ENCODE results near the gene BNIP3. TPM values are rescaled to one million over a fixed set of nuclear protein-coding genes. Genes with fewer than 3 reads are reported as not detected.

The BNIP3 gene
- total RNA-seq, 2 experiments from 2014 or later: 60.2 to 62.3 TPM

DNA sequence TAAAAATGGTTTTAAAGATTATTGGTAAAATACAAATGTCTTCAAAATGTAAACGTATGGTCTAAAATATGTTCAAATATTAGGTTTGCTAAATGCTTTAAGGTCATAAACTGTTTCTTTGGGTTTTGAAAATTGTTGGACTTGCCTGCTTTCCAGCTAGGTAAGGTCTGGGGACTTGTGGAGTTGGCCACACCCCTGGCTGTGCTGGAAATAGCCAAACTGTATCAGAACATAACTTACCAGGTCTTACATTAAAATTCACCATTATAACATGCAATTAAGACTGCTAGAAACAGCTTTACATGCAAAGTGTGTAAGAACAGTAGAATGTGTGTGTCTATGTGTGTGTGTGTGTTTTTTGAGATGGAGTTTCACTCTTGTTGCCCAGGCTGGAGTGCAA lies 29.7 kb upstream of the BNIP3 start:
- Mint-ChIP-seq H3K36me3 (ENCODE audit: low read depth) (no peaks in the 10 kb centered on the region), H3K4me3 (no peak overlapping the region), H3K9me3 (no peaks in the 10 kb centered on the region), H3K4me1 (peaks cover 2% of the 10 kb centered on the region), H3K27ac (no peak overlapping the region), H3K27me3 (peaks cover 23% of the 10 kb centered on the region)
- no peak for DNase-seq
- POLR2A ChIA-PET: no interaction called here
- CTCF ChIA-PET: interaction anchor here (0.9 kb wide), 1 partner anchor 126 kb away, joined by 3 read pairs; no protein-coding TSS in a partner anchor

DNA sequence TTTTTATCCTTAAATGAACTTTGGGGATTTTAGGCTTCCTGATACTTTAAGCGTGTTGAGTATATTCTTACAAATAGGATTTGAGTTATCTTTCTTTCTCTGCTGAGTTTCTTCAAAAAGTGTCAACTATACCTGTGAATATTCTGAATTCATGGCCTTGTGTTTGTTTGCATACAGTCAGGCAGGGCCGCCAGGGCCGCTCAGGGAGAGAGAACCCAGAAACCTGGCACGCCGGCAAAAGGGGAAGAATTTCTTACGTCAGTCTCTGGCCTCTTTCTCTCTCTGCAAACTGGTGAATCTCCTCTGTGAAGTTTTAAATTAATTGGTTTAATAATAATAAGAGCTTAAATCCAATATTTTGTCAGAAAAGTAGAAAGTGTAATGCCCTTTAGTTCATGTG lies 29.3 kb upstream of the BNIP3 start:
- H3K36me3 Mint-ChIP-seq (ENCODE audit: low read depth): no peaks in the 10 kb centered on the region
- CTCF ChIA-PET: interaction anchor here (0.9 kb wide), 1 partner anchor 125 kb away, joined by 3 read pairs; no protein-coding TSS in a partner anchor
- H3K9me3 Mint-ChIP-seq: no peaks in the 10 kb centered on the region
- POLR2A ChIA-PET: no interaction called here
- peaks cover 23% of the 10 kb centered on the region for H3K27me3 Mint-ChIP-seq
- H3K4me1 Mint-ChIP-seq: peaks cover 2% of the 10 kb centered on the region
- H3K4me3 Mint-ChIP-seq: no peak overlapping the region
- no peak for DNase-seq
- H3K27ac Mint-ChIP-seq: no peak overlapping the region

DNA sequence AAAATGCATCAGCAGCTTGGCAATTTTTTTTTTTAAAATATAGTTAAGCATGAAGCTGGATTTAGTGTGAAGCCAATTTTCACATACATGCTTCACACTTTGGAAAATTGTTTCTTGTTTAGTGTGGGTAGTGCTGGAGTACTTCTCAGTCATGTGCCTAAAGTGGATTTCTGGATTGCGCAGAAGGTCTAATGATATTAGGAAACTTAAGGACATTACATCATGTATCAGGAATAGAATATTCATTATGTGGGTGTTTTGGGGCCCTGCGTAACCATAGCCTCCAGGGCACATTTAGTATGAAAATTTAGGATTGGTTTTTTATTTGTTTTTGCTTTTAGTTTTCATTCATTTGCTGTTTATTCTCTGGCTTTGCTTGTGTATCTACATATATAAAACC lies 28.8 kb upstream of the BNIP3 start:
- Mint-ChIP-seq H3K27me3 (peaks cover 23% of the 10 kb centered on the region), H3K4me3 (no peak overlapping the region), H3K36me3 (ENCODE audit: low read depth) (no peaks in the 10 kb centered on the region), H3K4me1 (peaks cover 2% of the 10 kb centered on the region), H3K27ac (no peak overlapping the region), H3K9me3 (peaks cover 4% of the 10 kb centered on the region)
- DNase-seq: no peak
- POLR2A ChIA-PET: no interaction called here
- CTCF ChIA-PET: no interaction called here

DNA sequence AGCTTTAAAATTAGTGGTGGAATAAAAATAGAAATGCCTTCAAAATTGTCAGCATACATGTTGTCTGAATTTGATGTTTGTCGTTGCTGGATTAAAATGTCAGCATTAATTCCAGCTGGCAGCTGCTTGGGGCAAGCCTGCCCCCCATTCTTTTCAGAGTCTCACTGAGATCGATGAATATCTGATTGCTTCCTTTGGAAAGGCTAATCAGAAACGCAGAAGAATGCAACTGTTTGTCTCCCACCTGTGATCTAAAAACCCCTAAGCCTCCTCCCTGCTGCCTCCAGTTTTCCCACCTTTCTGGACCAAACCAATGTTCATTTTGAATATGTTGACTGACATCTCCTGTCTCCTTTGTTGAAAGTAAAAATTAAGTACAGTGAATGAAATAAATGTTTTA lies 27.9 kb upstream of the BNIP3 start:
- Mint-ChIP-seq H3K36me3 (ENCODE audit: low read depth) (peaks cover 6% of the 10 kb centered on the region), H3K27ac (no peak overlapping the region), H3K4me3 (no peak overlapping the region), H3K27me3 (peaks cover 23% of the 10 kb centered on the region), H3K9me3 (peaks cover 12% of the 10 kb centered on the region), H3K4me1 (no peaks in the 10 kb centered on the region)
- no peak for DNase-seq
- POLR2A ChIA-PET: no interaction called here
- CTCF ChIA-PET: interaction anchor here (0.5 kb wide), 1 partner anchor 1134 kb away, joined by 4 read pairs; no protein-coding TSS in a partner anchor

- ChIA-PET CTCF (no interaction called here), POLR2A (no interaction called here)
- H3K4me1 Mint-ChIP-seq: no peaks in the 10 kb centered on the region
- H3K27ac Mint-ChIP-seq: no peak overlapping the region
- no peak for DNase-seq
- no peak overlapping the region for H3K4me3 Mint-ChIP-seq
- H3K9me3 Mint-ChIP-seq: peaks cover 12% of the 10 kb centered on the region
- H3K27me3 Mint-ChIP-seq: peaks cover 18% of the 10 kb centered on the region
- peaks cover 6% of the 10 kb centered on the region for H3K36me3 Mint-ChIP-seq (ENCODE audit: low read depth)
Observed at GRCh38 chr10:132007681-132008080, 26.0 kb upstream of the BNIP3 start.

DNA sequence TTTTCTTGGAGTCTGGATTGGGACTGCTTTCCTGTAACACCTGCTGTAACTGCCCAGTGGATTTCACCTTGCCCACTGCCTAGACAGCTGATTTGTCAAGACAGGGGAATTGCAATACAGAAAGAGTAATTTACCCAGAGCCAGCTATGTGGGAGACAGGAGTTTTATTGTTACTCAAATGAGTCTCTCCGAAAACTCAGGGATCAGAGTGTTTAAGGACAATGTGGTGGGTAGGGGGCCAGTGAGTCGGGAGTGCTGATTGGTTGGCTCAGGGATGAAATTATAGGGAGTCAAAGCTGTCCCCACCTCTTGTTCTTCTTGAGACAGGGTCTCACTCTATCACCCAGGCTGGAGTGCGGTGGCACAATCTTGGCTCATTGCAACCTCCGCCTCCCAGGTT lies 25.2 kb upstream of the BNIP3 start:
- peaks cover 12% of the 10 kb centered on the region for H3K9me3 Mint-ChIP-seq
- H3K36me3 Mint-ChIP-seq (ENCODE audit: low read depth): peaks cover 6% of the 10 kb centered on the region
- H3K4me3 Mint-ChIP-seq: no peak overlapping the region
- H3K27me3 Mint-ChIP-seq: peaks cover 21% of the 10 kb centered on the region
- no peak for DNase-seq
- POLR2A ChIA-PET: no interaction called here
- H3K4me1 Mint-ChIP-seq: no peaks in the 10 kb centered on the region
- no peak overlapping the region for H3K27ac Mint-ChIP-seq
- CTCF ChIA-PET: interaction anchor here (0.9 kb wide), 1 partner anchor 16 kb away, joined by 3 read pairs; no protein-coding TSS in a partner anchor

DNA sequence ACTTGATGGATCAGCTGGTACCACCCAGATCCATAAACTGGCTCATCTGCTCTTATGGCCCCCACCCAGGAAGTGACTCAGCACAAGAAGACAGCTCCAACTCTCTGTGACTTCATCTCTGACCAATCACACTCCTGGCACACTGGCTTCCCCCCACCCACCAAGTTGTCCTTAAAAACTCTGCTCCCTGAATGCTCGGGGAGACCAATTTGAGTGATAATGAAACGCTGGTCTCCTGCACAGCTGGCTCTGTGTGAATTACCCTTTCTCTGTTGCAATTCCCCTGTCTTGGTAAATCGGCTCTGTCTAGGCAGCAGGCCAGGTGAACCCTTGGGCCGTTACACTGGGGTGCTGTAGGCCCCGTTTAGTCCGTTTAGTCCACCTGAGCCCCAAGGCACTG lies 23.4 kb upstream of the BNIP3 start:
- Mint-ChIP-seq H3K4me3 (no peak overlapping the region), H3K27ac (no peak overlapping the region), H3K4me1 (peaks cover 2% of the 10 kb centered on the region), H3K27me3 (peaks cover 18% of the 10 kb centered on the region), H3K9me3 (peaks cover 12% of the 10 kb centered on the region), H3K36me3 (ENCODE audit: low read depth) (peaks cover 6% of the 10 kb centered on the region)
- ChIA-PET POLR2A (no interaction called here), CTCF (no interaction called here)
- no peak for DNase-seq

DNA sequence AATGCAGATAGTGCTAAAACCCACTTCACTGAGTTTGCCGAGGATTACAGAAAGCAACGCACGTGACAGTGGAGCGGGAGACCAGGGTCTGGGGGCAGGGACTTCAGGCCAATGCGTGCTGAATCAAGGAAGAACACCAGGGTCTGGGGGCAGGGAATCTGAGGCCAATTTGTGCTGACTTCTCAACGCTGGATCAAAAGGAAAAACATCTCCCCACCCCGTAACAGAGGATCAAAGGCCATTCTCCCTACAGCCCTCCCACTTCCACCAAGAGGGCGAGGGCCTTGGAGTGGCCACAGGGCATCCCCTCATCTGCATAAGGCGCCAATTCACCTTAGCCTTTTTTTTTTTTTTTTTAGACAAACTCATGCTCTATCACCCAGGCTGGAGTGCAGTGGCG lies 22.3 kb upstream of the BNIP3 start:
- DNase-seq: no peak

DNA sequence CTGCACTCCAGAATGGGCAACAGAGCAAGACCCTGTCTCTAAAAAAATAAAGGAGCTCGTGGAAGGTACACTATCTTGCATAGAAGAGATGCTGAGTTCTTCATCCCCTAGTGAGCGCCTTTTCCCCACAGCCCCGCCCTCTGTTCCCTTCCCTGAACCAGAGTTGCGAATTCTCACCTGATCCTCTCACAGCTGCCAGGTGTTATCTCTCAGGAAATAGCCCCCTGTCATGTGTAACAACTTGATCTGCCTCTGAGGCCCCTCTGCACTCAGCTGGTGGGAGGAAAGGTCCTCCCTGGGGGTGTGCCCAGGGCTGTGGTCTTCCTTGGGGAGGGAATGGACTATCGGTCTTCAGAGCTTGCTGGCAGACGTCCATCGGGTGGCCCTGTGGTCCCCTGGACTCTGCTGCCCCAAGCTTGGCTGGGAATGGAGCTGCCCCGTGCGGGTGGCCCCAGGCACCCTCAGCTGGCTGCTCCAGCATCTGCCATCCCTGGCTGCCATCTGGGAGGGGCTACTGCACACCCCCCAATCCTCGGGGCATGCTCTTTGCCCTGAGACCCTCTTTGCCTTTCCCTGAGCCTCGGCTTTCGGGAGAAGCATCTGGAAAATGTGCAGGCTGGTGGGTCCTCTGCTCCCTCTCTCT lies 21.7 kb upstream of the BNIP3 start:
- Mint-ChIP-seq H3K9me3 (peaks cover 12% of the 10 kb centered on the region), H3K4me1 (peaks cover 2% of the 10 kb centered on the region), H3K36me3 (ENCODE audit: low read depth) (peaks cover 6% of the 10 kb centered on the region), H3K27me3 (peaks cover 7% of the 10 kb centered on the region), H3K4me3 (no peak overlapping the region), H3K27ac (no peak overlapping the region)
- ChIA-PET CTCF (interaction anchor here (1.3 kb wide), 1 partner anchor 118 kb away, joined by 3 read pairs; no protein-coding TSS in a partner anchor), POLR2A (no interaction called here)
- no peak for DNase-seq

More for the DNA sequence above, 22.3 kb upstream of the BNIP3 start:
- peaks cover 11% of the 10 kb centered on the region for H3K27me3 Mint-ChIP-seq
- no peak overlapping the region for H3K27ac Mint-ChIP-seq
- CTCF ChIA-PET: interaction anchor here (1.3 kb wide), 1 partner anchor 118 kb away, joined by 3 read pairs; no protein-coding TSS in a partner anchor
- peaks cover 12% of the 10 kb centered on the region for H3K9me3 Mint-ChIP-seq
- H3K4me1 Mint-ChIP-seq: peaks cover 2% of the 10 kb centered on the region
- POLR2A ChIA-PET: no interaction called here
- H3K4me3 Mint-ChIP-seq: no peak overlapping the region
- H3K36me3 Mint-ChIP-seq (ENCODE audit: low read depth): peaks cover 6% of the 10 kb centered on the region

GRCh38 chr10:132002004-132002403 lies 20.3 kb upstream of the BNIP3 start:
- CTCF ChIA-PET: no interaction called here
- no peak for DNase-seq
- H3K4me3 Mint-ChIP-seq: no peak overlapping the region
- POLR2A ChIA-PET: no interaction called here
- H3K36me3 Mint-ChIP-seq (ENCODE audit: low read depth): peaks cover 6% of the 10 kb centered on the region
- peaks cover 2% of the 10 kb centered on the region for H3K4me1 Mint-ChIP-seq
- peaks cover 6% of the 10 kb centered on the region for H3K27me3 Mint-ChIP-seq
- peaks cover 12% of the 10 kb centered on the region for H3K9me3 Mint-ChIP-seq
- no peak overlapping the region for H3K27ac Mint-ChIP-seq

DNA sequence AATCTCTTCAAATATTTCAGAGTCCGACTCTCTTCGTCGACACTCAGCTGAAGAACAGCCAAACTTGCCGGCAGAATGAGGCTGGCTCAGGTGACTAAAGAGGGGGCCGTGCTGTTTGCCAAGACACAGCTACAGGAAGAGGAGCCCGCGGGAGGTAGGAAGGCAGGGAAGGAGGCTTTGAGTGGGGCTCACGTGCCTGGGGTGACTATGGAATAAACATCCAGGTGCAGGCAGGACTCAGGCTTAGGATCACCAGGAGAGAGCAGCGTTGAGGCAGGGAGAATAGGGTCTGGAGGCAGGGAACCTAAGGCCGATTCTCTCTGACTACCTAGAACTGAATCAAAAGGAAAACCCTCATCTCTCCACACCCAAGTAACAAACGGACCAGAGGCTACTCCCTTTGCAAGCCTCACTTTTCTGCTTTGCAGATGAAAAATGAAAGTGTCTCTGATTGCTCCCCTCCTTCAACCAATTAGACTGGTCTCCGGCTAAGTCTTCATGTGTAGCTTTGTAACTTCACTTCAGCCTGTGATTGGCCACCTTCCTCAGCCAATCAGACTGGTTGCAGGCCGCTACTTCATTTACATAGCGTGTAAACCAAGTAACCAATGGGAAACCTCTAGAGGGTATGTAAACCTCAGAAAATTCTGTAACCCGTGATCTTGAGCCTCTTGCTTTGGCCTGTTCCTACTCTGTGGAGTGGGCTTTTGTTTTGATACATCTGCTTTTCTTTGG lies 19.7 kb upstream of the BNIP3 start:
- Mint-ChIP-seq H3K4me1 (peaks cover 2% of the 10 kb centered on the region), H3K27me3 (peaks cover 5% of the 10 kb centered on the region), H3K36me3 (ENCODE audit: low read depth) (peaks cover 6% of the 10 kb centered on the region), H3K27ac (no peak overlapping the region), H3K9me3 (peaks cover 12% of the 10 kb centered on the region), H3K4me3 (no peak overlapping the region)
- ChIA-PET CTCF (no interaction called here), POLR2A (no interaction called here)
- DNase-seq: no peak

DNA sequence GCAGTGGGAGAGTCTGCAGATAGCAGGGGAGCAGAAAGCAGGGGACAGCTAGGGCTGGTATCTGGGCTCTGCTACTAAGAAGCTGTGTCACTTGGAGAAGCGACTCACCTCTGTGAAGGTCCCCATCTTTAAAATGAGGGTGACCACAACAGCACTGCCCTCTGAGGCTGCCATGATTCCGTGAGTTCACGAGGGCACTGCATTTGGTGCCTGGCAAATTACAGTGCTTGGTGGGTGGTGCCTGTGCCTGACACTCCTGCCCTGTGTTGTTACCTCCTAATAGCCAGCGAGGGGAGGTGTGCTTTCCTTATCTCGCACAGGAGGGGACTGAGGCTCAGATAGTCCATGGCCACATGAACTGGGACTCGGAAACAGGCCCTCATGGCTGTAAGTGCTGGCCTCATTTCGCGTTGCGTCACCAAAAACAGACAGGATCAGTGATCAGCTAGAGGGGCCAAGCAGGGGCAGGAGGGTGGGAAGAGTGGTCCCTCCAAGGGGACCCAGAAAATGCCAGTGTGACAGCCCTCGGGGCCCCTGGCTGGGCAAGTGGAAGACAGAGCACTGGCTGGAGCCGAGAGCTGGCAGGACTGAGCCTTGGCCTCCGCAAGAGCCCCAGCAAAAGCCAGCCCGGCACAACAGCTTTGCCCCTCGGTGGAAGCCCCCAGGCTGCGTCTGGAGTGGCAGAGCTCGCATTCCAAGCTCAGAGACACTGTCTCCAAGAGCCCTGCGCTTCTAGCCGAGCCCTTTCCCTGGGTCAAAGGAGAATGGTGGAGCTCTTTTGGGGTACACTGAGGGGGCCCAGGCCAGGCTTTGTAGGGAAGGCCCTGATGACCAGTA lies 17.3 kb upstream of the BNIP3 start:
- Mint-ChIP-seq H3K9me3 (no peaks in the 10 kb centered on the region), H3K27ac (no peak overlapping the region), H3K36me3 (ENCODE audit: low read depth) (no peaks in the 10 kb centered on the region), H3K4me3 (no peak overlapping the region), H3K4me1 (peaks cover 2% of the 10 kb centered on the region), H3K27me3 (peaks cover 5% of the 10 kb centered on the region)
- ChIA-PET CTCF (no interaction called here), POLR2A (no interaction called here)
- DNase-seq: no peak

Data from activated CD4-positive, alpha-beta memory T cell treated with anti-CD3 and anti-CD28 coated beads, Interleukin-2, amount 10 ng/mL, durations not matched to agents 7 days and 5 days (primary cell).